ENCODE results near the gene EMC9. TPM values are rescaled to one million over a fixed set of nuclear protein-coding genes. Genes with fewer than 3 reads are reported as not detected.
A peak's percentile ranks its signal among the peaks of the same experiment; 100 is the strongest.

The EMC9 gene
- total RNA-seq, 1 donor from 2014 or later = 18.5 TPM

- TF ChIP-seq EZH2 (IDR thresholded peaks at IDR 0.05; ENCODE audit: insufficient read depth, low read length) (no peak), CTCF (IDR thresholded peaks at IDR 0.05; ENCODE audit: insufficient read depth, low read depth, low read length) (no peak)
- H3K36me3 ChIP-seq (ENCODE audit: insufficient read depth, low read length) = peaks cover 29% of the 10 kb centered on the region
- peaks cover 14% of the 10 kb centered on the region for H3K36me3 Mint-ChIP-seq (ENCODE audit: low read depth, unreplicated experiment)
Measured at GRCh38 chr14:24184104-24184970, 42.9 kb upstream of the EMC9 start.

GRCh38 chr14:24183014-24183481, 41.7 kb upstream of the EMC9 start:
- Histone ChIP-seq H3K79me2 (ENCODE audit: insufficient read depth, low read length) (peaks cover 24% of the 10 kb centered on the region), H4K20me1 (ENCODE audit: insufficient read depth, low read length) (peaks cover 54% of the 10 kb centered on the region), H3K9me3 (ENCODE audit: insufficient read depth, low read depth, low read length) (no peaks in the 10 kb centered on the region), H3K9ac (ENCODE audit: low read length) (no peak overlapping the region), H3K27me3 (ENCODE audit: insufficient read depth, low read length) (no peaks in the 10 kb centered on the region), H3K4me3 (ENCODE audit: insufficient read depth, low read depth, low read length) (no peak overlapping the region), H3K4me1 (ENCODE audit: insufficient read depth, low read length) (peaks cover 17% of the 10 kb centered on the region), H3K4me2 (ENCODE audit: low read length) (no peak overlapping the region), H2AFZ (ENCODE audit: low read depth, low read length) (no peak overlapping the region), H3K27ac (ENCODE audit: low read depth, low read length) (no peak overlapping the region), H3K36me3 (ENCODE audit: insufficient read depth, low read length) (peaks cover 36% of the 10 kb centered on the region)
- Mint-ChIP-seq H3K27me3 (ENCODE audit: low read depth, unreplicated experiment) (no peaks in the 10 kb centered on the region), H3K36me3 (ENCODE audit: low read depth, unreplicated experiment) (peaks cover 13% of the 10 kb centered on the region), H3K27ac (ENCODE audit: unreplicated experiment) (peak overlapping the region; percentile 53), H3K4me1 (ENCODE audit: low read depth, unreplicated experiment) (peaks cover 15% of the 10 kb centered on the region), H3K4me3 (ENCODE audit: unreplicated experiment) (no peak overlapping the region), H3K9me3 (ENCODE audit: unreplicated experiment) (no peaks in the 10 kb centered on the region)
- FAIRE-seq (no peak), DNase-seq (ENCODE audit: low read depth) (no peak)
- TF ChIP-seq EZH2 (IDR thresholded peaks at IDR 0.05; ENCODE audit: insufficient read depth, low read length) (no peak), CTCF (IDR thresholded peaks at IDR 0.05; ENCODE audit: insufficient read depth, low read depth, low read length) (no peak)

More at GRCh38 chr14:24184104-24184970, 42.9 kb upstream of the EMC9 start:
- Histone ChIP-seq H3K4me3 (ENCODE audit: insufficient read depth, low read depth, low read length) (no peak overlapping the region), H3K27ac (ENCODE audit: low read depth, low read length) (no peak overlapping the region), H3K9me3 (ENCODE audit: insufficient read depth, low read depth, low read length) (no peaks in the 10 kb centered on the region), H4K20me1 (ENCODE audit: insufficient read depth, low read length) (peaks cover 44% of the 10 kb centered on the region), H2AFZ (ENCODE audit: low read depth, low read length) (no peak overlapping the region), H3K4me2 (ENCODE audit: low read length) (no peak overlapping the region), H3K9ac (ENCODE audit: low read length) (no peak overlapping the region), H3K79me2 (ENCODE audit: insufficient read depth, low read length) (peaks cover 28% of the 10 kb centered on the region), H3K4me1 (ENCODE audit: insufficient read depth, low read length) (peaks cover 19% of the 10 kb centered on the region), H3K27me3 (ENCODE audit: insufficient read depth, low read length) (no peaks in the 10 kb centered on the region)
- FAIRE-seq (no peak), DNase-seq (ENCODE audit: low read depth) (no peak)
- Mint-ChIP-seq H3K27me3 (ENCODE audit: low read depth, unreplicated experiment) (no peaks in the 10 kb centered on the region), H3K4me3 (ENCODE audit: unreplicated experiment) (no peak overlapping the region), H3K9me3 (ENCODE audit: unreplicated experiment) (no peaks in the 10 kb centered on the region), H3K27ac (ENCODE audit: unreplicated experiment) (no peak overlapping the region), H3K4me1 (ENCODE audit: low read depth, unreplicated experiment) (peaks cover 17% of the 10 kb centered on the region)
